ENCODE measurements around the gene SMARCC2.
"Not testable (repeated sequence)": the region's sequence is repeated elsewhere in the genome, so short reads cannot be mapped to it uniquely, and the experiment has no call there.

SMARCC2 gene

GRCh38 chr12:56213878-56214277 is 24.6 kb upstream of the SMARCC2 start:
- no peaks in the 10 kb centered on the region for H3K4me1 ChIP-seq
- H3K9me3 ChIP-seq: no peaks in the 10 kb centered on the region
- no peak overlapping the region for H3K27ac ChIP-seq
- no peaks in the 10 kb centered on the region for H3K27me3 ChIP-seq
- H3K4me2 ChIP-seq: no peak overlapping the region
- no peak for TF ChIP-seq Cebpa-rat (IDR thresholded peaks at IDR 0.05)
- peaks cover 93% of the 10 kb centered on the region for H3K36me3 ChIP-seq
- H4K20me1 ChIP-seq: peaks cover 36% of the 10 kb centered on the region
- no peak overlapping the region for H3K9ac ChIP-seq
- H3K4me3 ChIP-seq: no peak overlapping the region

GRCh38 chr12:56212361-56212760 is 23.1 kb upstream of the SMARCC2 start:
- H3K36me3 ChIP-seq: peaks cover 100% of the 10 kb centered on the region
- no peak overlapping the region for H3K9ac ChIP-seq
- H4K20me1 ChIP-seq: peaks cover 28% of the 10 kb centered on the region
- no peak overlapping the region for H3K27ac ChIP-seq
- no peaks in the 10 kb centered on the region for H3K4me1 ChIP-seq
- no peaks in the 10 kb centered on the region for H3K27me3 ChIP-seq
- no peak overlapping the region for H3K4me2 ChIP-seq
- TF ChIP-seq Cebpa-rat (IDR thresholded peaks at IDR 0.05): no peak
- no peak overlapping the region for H3K4me3 ChIP-seq
- H3K9me3 ChIP-seq: no peaks in the 10 kb centered on the region

GRCh38 chr12:56208006-56208405 is 18.7 kb upstream of the SMARCC2 start:
- H3K9me3 ChIP-seq: no peaks in the 10 kb centered on the region
- H3K9ac ChIP-seq: peak overlapping the region; percentile 17; the same call in 1 of the 2 replicates
- no peaks in the 10 kb centered on the region for H3K27me3 ChIP-seq
- peaks cover 90% of the 10 kb centered on the region for H3K36me3 ChIP-seq
- no peak overlapping the region for H3K4me2 ChIP-seq
- H3K4me1 ChIP-seq: no peaks in the 10 kb centered on the region
- H3K27ac ChIP-seq: no peak overlapping the region
- H4K20me1 ChIP-seq: peaks cover 7% of the 10 kb centered on the region
- H3K4me3 ChIP-seq: no peak overlapping the region
- no peak for TF ChIP-seq Cebpa-rat (IDR thresholded peaks at IDR 0.05)

GRCh38 chr12:56206452-56207166 is 17.3 kb upstream of the SMARCC2 start:
- H3K9ac ChIP-seq: no peak overlapping the region

GRCh38 chr12:56205445-56205844 is 16.2 kb upstream of the SMARCC2 start:
- H3K36me3 ChIP-seq: peaks cover 64% of the 10 kb centered on the region
- H3K4me3 ChIP-seq: no peak overlapping the region
- no peak overlapping the region for H3K27ac ChIP-seq
- H3K4me2 ChIP-seq: no peak overlapping the region
- no peaks in the 10 kb centered on the region for H3K27me3 ChIP-seq
- H3K4me1 ChIP-seq: no peaks in the 10 kb centered on the region
- H3K9ac ChIP-seq: no peak overlapping the region
- no peak for TF ChIP-seq Cebpa-rat (IDR thresholded peaks at IDR 0.05)
- peaks cover 5% of the 10 kb centered on the region for H4K20me1 ChIP-seq
- no peaks in the 10 kb centered on the region for H3K9me3 ChIP-seq

More at GRCh38 chr12:56206452-56207166, 17.3 kb upstream of the SMARCC2 start:
- no peak overlapping the region for H3K27ac ChIP-seq
- no peaks in the 10 kb centered on the region for H3K4me1 ChIP-seq
- H3K4me3 ChIP-seq: no peak overlapping the region
- TF ChIP-seq Cebpa-rat (IDR thresholded peaks at IDR 0.05): no peak
- H4K20me1 ChIP-seq: peaks cover 7% of the 10 kb centered on the region
- H3K27me3 ChIP-seq: no peaks in the 10 kb centered on the region
- H3K4me2 ChIP-seq: no peak overlapping the region
- H3K36me3 ChIP-seq: peaks cover 76% of the 10 kb centered on the region
- no peaks in the 10 kb centered on the region for H3K9me3 ChIP-seq

- no peaks in the 10 kb centered on the region; the same call in 1 of the 2 replicates for H4K20me1 ChIP-seq
- H3K4me3 ChIP-seq: no peak overlapping the region
- H3K4me2 ChIP-seq: no peak overlapping the region
- no peak overlapping the region for H3K27ac ChIP-seq
- H3K27me3 ChIP-seq: no peaks in the 10 kb centered on the region
- H3K4me1 ChIP-seq: no peaks in the 10 kb centered on the region
- no peaks in the 10 kb centered on the region for H3K9me3 ChIP-seq
- TF ChIP-seq Cebpa-rat (IDR thresholded peaks at IDR 0.05): no peak
- H3K36me3 ChIP-seq: peaks cover 52% of the 10 kb centered on the region
- H3K9ac ChIP-seq: no peak overlapping the region
Measured at GRCh38 chr12:56204275-56204674, 15.0 kb upstream of the SMARCC2 start.

GRCh38 chr12:56202838-56203237 is 13.6 kb upstream of the SMARCC2 start:
- H3K9me3 ChIP-seq: no peaks in the 10 kb centered on the region
- H3K4me3 ChIP-seq: no peak overlapping the region
- H4K20me1 ChIP-seq: no peaks in the 10 kb centered on the region; the same call in 1 of the 2 replicates
- H3K4me1 ChIP-seq: no peaks in the 10 kb centered on the region
- H3K36me3 ChIP-seq: peaks cover 38% of the 10 kb centered on the region
- no peak overlapping the region for H3K9ac ChIP-seq
- H3K4me2 ChIP-seq: no peak overlapping the region
- no peak for TF ChIP-seq Cebpa-rat (IDR thresholded peaks at IDR 0.05)
- H3K27ac ChIP-seq: no peak overlapping the region
- H3K27me3 ChIP-seq: no peaks in the 10 kb centered on the region

GRCh38 chr12:56202366-56202765 is 13.1 kb upstream of the SMARCC2 start:
- H3K9ac ChIP-seq: no peak overlapping the region
- no peak for TF ChIP-seq Cebpa-rat (IDR thresholded peaks at IDR 0.05)
- no peaks in the 10 kb centered on the region for H3K9me3 ChIP-seq
- H3K4me2 ChIP-seq: no peak overlapping the region
- H3K27ac ChIP-seq: no peak overlapping the region
- H4K20me1 ChIP-seq: no peaks in the 10 kb centered on the region; the same call in 1 of the 2 replicates
- H3K4me1 ChIP-seq: no peaks in the 10 kb centered on the region
- peaks cover 33% of the 10 kb centered on the region for H3K36me3 ChIP-seq
- H3K27me3 ChIP-seq: no peaks in the 10 kb centered on the region
- no peak overlapping the region for H3K4me3 ChIP-seq

- H3K4me2 ChIP-seq: no peak overlapping the region
- H3K4me3 ChIP-seq: no peak overlapping the region
- H3K4me1 ChIP-seq: no peaks in the 10 kb centered on the region
- no peak overlapping the region for H3K27ac ChIP-seq
- no peaks in the 10 kb centered on the region for H3K9me3 ChIP-seq
- peaks cover under 1% of the 10 kb centered on the region; the same call in 1 of the 2 replicates for H3K36me3 ChIP-seq
- TF ChIP-seq Cebpa-rat (IDR thresholded peaks at IDR 0.05): no peak
- no peaks in the 10 kb centered on the region for H4K20me1 ChIP-seq
- no peaks in the 10 kb centered on the region for H3K27me3 ChIP-seq
- H3K9ac ChIP-seq: no peak overlapping the region
Measured at GRCh38 chr12:56198836-56199235, 9.6 kb upstream of the SMARCC2 start.

GRCh38 chr12:56197921-56198635 is 8.8 kb upstream of the SMARCC2 start:
- Histone ChIP-seq H3K4me1 (no peaks in the 10 kb centered on the region), H3K36me3 (no peaks in the 10 kb centered on the region), H3K9ac (no peak overlapping the region), H4K20me1 (no peaks in the 10 kb centered on the region), H3K4me2 (no peak overlapping the region), H3K4me3 (no peak overlapping the region), H3K9me3 (no peaks in the 10 kb centered on the region), H3K27me3 (no peaks in the 10 kb centered on the region), H3K27ac (no peak overlapping the region)
- TF ChIP-seq Cebpa-rat (IDR thresholded peaks at IDR 0.05): no peak

- H3K4me3 ChIP-seq, H4K20me1 ChIP-seq, H3K27ac ChIP-seq, H3K4me2 ChIP-seq, H3K9ac ChIP-seq, H3K4me1 ChIP-seq, H3K36me3 ChIP-seq, H3K27me3 ChIP-seq, H3K9me3 ChIP-seq: not testable (repeated sequence)
Measured at GRCh38 chr12:56196818-56197550, 7.7 kb upstream of the SMARCC2 start.
